NCI-H1092 treated with DMSO at 0.1 percent for 48 hours (cell line): ENCODE measurements around the gene NCS1.
A peak's percentile ranks its signal among the peaks of the same experiment; 100 is the strongest.

ENCODE experiments used
- DNase-seq: peaks from one replicate; lab custom pipeline; 2025; lab: John Stamatoyannopoulos, UW

NCS1 gene

GRCh38 chr9:130195638-130196037 is 23.4 kb downstream of the NCS1 start:
- no peak for DNase-seq

- DNase-seq, result peak; percentile 95
Observed at GRCh38 chr9:130196643-130197042, 24.4 kb downstream of the NCS1 start.

- DNase-seq, result no peak
Observed at GRCh38 chr9:130197386-130197785, 25.2 kb downstream of the NCS1 start.

GRCh38 chr9:130197888-130198287 is 25.7 kb downstream of the NCS1 start:
- peak; percentile 31 for DNase-seq

GRCh38 chr9:130198501-130199179 is 26.4 kb downstream of the NCS1 start:
- DNase-seq, result no peak

GRCh38 chr9:130199605-130200004 is 27.4 kb downstream of the NCS1 start:
- peak; percentile 6 for DNase-seq

- no peak for DNase-seq
Observed at GRCh38 chr9:130200038-130200849, 28.0 kb downstream of the NCS1 start.

GRCh38 chr9:130201399-130201873 is 29.2 kb downstream of the NCS1 start:
- no peak for DNase-seq

- no peak for DNase-seq
Observed at GRCh38 chr9:130201974-130202373, 29.8 kb downstream of the NCS1 start.

GRCh38 chr9:130204341-130204740 is 32.1 kb downstream of the NCS1 start:
- DNase-seq, result no peak

GRCh38 chr9:130204959-130205358 is 32.8 kb downstream of the NCS1 start:
- DNase-seq, result no peak

- no peak for DNase-seq
Observed at GRCh38 chr9:130205912-130206311, 33.7 kb downstream of the NCS1 start.

- no peak for DNase-seq
Observed at GRCh38 chr9:130206579-130206978, 34.4 kb downstream of the NCS1 start.

- no peak for DNase-seq
Observed at GRCh38 chr9:130207241-130207992, 35.2 kb downstream of the NCS1 start.

- DNase-seq, result no peak
Observed at GRCh38 chr9:130208600-130209347, 36.6 kb downstream of the NCS1 start.

- no peak for DNase-seq
Observed at GRCh38 chr9:130209422-130209821, 37.2 kb downstream of the NCS1 start.

GRCh38 chr9:130211548-130212226 is 39.5 kb downstream of the NCS1 start:
- no peak for DNase-seq

- DNase-seq, result no peak
Observed at GRCh38 chr9:130212543-130213297, 40.5 kb downstream of the NCS1 start.

- DNase-seq, result no peak
Observed at GRCh38 chr9:130213911-130214761, 41.9 kb downstream of the NCS1 start.
